Activated T-helper 1 cell treated with Interleukin-2 at 50 U/mL for 16 hours (primary cell): ENCODE measurements around the gene CENPF.
"Not testable (repeated sequence)": the region's sequence is repeated elsewhere in the genome, so short reads cannot be mapped to it uniquely, and the experiment has no call there.

Experiments used
- DNase-seq: peaks from one replicate; pipeline ENCODE4 v3.0.0-alpha.2; 2020; ENCODE audit warnings: low read depth

The CENPF gene

GRCh38 chr1:214660190-214660589, 57.2 kb downstream of the CENPF start:
- DNase-seq = no peak

- no peak for DNase-seq
These were observed 57.9 kb downstream of the CENPF start for GRCh38 chr1:214660900-214661299.

GRCh38 chr1:214662223-214662785, 59.3 kb downstream of the CENPF start:
- DNase-seq = no peak

DNA sequence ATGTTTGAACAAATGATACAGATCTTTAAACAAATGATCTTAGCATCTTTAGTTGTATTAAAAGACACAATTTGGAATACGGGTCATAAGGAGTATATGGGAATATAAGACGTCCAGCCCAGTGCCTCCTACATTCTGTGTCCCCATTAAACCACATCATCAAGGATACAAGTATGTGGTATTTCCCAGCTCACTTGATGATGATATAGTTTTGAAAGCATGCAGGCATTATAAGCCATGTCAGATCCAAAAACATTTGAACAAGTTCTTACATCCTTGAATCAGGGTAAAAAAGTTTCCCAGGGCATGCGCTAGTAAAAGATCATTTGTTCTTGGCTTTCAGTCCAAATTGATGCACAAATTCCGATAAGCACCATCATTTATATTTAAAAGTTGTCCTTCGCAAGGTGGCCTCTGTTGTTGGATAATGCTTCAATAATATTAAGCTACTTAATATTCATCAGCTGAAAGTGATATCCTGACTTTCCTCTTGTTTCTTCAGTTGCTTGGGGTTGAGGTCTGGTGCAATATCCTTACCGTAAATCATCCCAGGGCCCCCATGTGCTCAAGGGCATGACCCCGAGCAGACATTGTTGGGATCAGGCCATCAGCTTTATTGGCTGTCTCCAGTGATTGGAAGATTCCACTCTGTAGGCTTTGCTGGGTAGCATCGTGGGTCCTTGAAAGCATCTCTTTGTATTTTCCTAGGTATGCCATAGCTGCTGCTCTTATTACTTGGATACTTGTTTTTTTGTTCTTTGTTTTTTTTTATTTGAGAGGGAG, 61.8 kb downstream of the CENPF start:
- DNase-seq = no peak

- no peak for DNase-seq
These were observed 62.7 kb downstream of the CENPF start for GRCh38 chr1:214665606-214666110.

GRCh38 chr1:214666674-214667073, 63.7 kb downstream of the CENPF start:
- DNase-seq = no peak

DNA sequence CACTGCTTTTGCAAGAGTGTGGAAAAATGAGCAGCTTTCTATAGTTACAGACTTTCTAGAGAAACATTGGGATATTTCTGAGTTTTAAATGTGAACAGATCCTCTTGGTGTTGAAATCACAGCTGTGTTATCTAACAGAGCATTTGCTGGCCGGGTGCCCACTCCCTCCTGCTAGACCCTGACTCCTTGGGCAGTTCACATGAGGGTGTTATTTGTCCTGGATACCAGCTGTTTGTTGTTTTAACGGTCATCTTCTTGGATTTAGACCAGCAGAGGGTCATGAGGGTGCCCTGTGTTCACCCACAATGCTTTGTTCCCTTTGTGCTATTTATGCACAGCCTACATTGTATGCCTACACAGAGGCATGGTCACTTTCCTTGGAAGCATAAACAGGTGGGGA, 67.1 kb downstream of the CENPF start:
- DNase-seq = no peak

- DNase-seq = not testable (repeated sequence)
These were observed 70.0 kb downstream of the CENPF start for GRCh38 chr1:214673029-214673428.

- DNase-seq = no peak
These were observed 70.6 kb downstream of the CENPF start for GRCh38 chr1:214673576-214673975.

GRCh38 chr1:214675524-214675923, 72.5 kb downstream of the CENPF start:
- DNase-seq = not testable (repeated sequence)

DNA sequence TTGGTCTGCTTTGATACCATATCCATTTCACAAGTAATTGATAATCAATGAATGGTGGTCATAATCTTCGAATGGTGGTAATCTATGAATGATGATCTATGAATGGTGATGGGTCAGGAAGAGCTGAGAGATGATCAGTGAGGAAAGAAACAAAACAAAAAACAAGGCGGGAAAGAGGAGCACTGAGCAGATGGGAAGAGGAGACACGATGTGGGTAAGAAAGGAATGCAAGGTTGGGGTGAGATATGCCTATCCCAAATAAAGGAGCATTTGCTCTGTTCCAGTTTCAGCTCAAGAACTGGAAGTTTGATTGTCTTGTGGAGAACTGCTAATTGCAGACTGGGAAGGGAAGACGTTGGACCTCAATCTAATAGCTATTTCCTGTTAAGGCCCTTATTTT, 73.8 kb downstream of the CENPF start:
- no peak for DNase-seq

GRCh38 chr1:214677945-214678344, 75.0 kb downstream of the CENPF start:
- DNase-seq = no peak

GRCh38 chr1:214678386-214678785, 75.4 kb downstream of the CENPF start:
- no peak for DNase-seq

DNA sequence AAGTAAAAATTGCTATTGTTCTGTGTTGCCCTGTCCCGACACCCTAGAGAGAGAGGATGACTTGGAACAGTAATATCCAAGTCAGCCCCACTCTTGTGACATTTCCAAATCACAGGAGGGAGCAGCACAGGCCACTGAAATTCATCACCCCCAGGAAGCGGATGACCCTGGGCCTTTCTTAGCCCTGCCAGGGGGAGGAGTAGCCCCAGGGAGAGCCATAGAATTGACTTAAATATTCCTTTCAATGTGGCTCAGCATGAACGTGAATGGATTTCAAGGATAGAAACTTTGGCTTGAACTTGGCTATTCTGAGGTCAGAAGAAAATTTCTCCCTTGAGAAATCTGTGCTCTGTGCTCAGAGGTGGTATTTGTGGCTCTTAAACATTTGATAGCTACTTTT, 80.6 kb downstream of the CENPF start:
- no peak for DNase-seq

DNA sequence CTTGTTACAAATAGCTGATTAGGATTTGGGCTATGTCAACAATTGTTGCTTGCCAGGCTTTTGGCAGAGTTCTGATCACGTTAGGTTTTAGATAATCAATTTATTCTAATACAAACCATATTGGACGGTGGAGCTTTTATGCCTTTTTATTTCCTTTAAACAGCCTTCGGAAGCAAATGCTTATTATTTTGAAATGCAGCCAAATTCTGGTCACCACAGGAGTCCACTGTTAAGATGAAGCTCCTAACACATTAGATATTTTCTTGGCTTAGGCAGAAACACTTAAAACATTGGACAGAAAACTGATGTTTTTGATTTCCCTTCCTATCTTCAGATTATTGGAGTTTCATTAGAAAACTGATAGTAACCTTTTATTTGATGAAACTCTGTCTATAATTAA, 82.9 kb downstream of the CENPF start:
- no peak for DNase-seq

DNA sequence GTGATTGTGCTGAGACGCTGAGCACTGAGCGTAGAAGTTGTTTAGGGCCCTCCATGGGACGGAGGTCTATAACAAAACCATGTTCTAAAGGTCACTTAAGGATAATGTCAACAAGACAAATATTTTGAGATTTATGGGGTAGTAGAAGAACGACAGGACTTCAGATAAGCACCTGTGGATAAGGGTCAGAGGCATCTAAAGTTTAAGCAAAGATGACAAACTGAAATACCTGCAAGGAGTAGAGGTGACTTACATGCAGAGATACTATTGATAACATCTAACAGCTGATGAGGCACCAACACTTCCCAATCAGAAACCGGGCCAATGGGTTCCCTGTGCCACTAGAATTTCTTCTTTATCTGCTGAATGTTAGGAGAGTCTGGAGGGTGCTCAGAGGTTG, 83.5 kb downstream of the CENPF start:
- DNase-seq = no peak

GRCh38 chr1:214688891-214689290, 85.9 kb downstream of the CENPF start:
- DNase-seq = no peak

DNA sequence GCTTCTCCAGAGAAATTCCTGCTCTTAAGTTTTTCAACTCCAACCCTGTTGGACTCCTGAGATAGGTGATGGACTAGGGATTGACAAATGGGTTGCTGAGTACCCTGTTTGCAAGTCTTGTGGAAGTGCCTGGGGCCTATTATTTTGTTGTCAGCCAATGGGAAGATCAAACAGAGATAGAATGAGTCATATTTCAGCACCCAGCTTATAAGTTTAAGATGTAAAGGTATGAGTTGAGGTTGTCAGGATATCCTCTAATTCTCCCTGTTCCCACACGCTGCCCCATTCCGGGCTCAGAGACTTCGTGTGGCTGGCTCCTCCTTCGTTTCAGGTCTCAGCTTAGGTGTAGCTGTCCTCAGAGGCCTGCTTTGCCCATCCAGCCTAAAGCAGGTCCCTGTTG, 91.8 kb downstream of the CENPF start:
- no peak for DNase-seq

DNA sequence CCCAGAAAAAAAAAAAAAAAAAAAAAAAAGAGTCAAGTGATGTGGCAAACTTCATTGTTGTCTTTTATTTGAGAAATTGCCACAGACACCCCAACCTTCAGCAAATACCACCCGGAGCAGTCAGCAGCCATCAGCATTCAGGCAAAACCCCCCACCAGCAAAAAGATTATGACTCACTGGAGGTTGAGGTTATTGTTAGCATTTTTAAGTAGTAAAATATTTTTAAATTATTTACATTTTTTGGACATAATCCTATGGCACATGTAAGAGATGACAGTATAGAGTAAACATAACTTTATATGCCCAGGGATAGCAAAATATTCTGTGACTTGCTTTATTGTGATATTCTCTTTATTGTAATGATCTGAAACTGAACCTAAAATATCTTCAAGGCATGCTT, 95.6 kb downstream of the CENPF start:
- no peak for DNase-seq

GRCh38 chr1:214700437-214700836, 97.4 kb downstream of the CENPF start:
- DNase-seq = no peak

DNA sequence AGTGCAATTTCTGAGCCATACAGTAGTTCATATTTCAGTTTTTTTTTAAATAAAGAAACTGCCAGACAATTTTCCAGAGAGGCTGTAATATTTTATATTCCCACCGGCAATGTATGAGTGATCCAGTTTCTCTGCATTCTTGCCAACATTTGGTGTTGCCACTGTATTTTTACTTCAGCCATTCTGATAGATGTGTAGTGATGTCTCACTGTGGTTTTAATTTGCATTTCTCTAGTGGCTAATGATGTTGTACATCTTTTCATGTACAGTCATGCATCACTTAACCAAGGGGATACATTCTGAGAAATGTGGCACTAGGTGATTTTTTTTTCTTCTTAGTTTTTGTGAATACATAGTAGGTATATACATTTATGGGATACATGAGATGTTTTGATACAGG, 99.6 kb downstream of the CENPF start:
- DNase-seq = no peak

- no peak for DNase-seq
These were observed 104.5 kb downstream of the CENPF start for GRCh38 chr1:214707306-214708087.
